ENCODE data around the gene MINDY4B. TPM values are rescaled to one million over a fixed set of nuclear protein-coding genes. Genes with fewer than 3 reads are reported as not detected.

MINDY4B gene
- polyA plus RNA-seq, 1 of the 3 experiments (the other 2 are of a cell fraction), result not detected

DNA sequence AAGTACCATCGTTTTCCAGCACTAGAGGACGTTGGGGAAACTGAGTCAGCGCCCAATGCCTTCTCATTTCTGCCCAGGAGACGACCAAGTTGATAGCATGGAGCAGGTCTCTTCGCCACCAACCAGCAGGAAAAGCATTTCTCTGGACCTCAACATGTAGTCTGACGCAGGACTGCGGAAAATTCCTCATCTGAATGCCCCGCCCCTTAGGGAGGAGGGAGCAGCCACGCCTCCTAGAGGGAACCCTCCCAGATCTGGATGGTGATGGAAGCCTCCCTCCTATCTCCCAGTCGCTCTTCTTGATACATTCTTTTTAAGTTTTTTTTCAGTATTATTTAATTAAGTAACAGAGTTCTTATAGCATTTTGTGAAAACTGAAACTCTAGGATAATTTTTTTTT is 17.4 kb upstream of the MINDY4B start:
- Histone ChIP-seq H3K79me2 (ENCODE audit: insufficient read depth) (no peaks in the 10 kb centered on the region), H3F3A (replicated peaks; ENCODE audit: insufficient read depth) (no peaks in the 10 kb centered on the region), H3K9me2 (no peaks in the 10 kb centered on the region), H3K9me3 (no peaks in the 10 kb centered on the region), H2AFZ (ENCODE audit: low read depth) (no peak overlapping the region), H3K4me3 (ENCODE audit: low read depth in 2 of 2, low read length in 1 of 2) (no peak overlapping the region), H3K9ac (no peak overlapping the region), H3K4me1 (ENCODE audit: control insufficient read depth in 1 of 2, insufficient read depth in 2 of 2, low read depth in 1 of 2, low read length in 1 of 2) (no peaks in the 10 kb centered on the region; a peak in 1 of 4 replicates), H3K36me3 (replicated peaks in 1 of 2; ENCODE audit: control insufficient read depth in 1 of 2, insufficient read depth in 2 of 2, low read length in 1 of 2) (no peaks in the 10 kb centered on the region), H4K20me1 (ENCODE audit: insufficient read depth) (no peaks in the 10 kb centered on the region), H3K27ac (ENCODE audit: low read depth in 2 of 2, low read length in 1 of 2) (no peak overlapping the region), H3K27me3 (ENCODE audit: insufficient read depth) (peaks cover 21% of the 10 kb centered on the region; the same call in 1 of the 2 replicates), H3K4me2 (no peak overlapping the region)
- ChIA-PET CTCF (no interaction called here), POLR2A (no interaction called here)
- WGBS (ENCODE audit: low lambda C conversion rate), result 0% methylated on average over 10 of the region's 10 CpGs
- TF ChIP-seq FOXJ3 (CRISPR knock-in tag; IDR thresholded peaks at IDR 0.05) (no peak), FOSL2 (IDR thresholded peaks at IDR 0.05; ENCODE audit: borderline replicate concordance, low read depth) (no peak), TEAD4 (IDR thresholded peaks at IDR 0.05; ENCODE audit: borderline replicate concordance, insufficient read depth) (no peak), GATA2 (CRISPR knock-in tag; IDR thresholded peaks at IDR 0.05) (no peak), RXRA (IDR thresholded peaks at IDR 0.05; ENCODE audit: borderline replicate concordance, low read depth) (no peak), MEF2A (IDR thresholded peaks at IDR 0.05; ENCODE audit: borderline replicate concordance, low read depth) (no peak), SMC3 (IDR thresholded peaks at IDR 0.05; ENCODE audit: low read depth, low read length) (no peak), ELF1 (IDR thresholded peaks at IDR 0.05) (no peak), JUND (IDR thresholded peaks at IDR 0.05) (no peak), FOXM1 (IDR thresholded peaks at IDR 0.05; ENCODE audit: low read depth) (no peak)
- TF ChIP-seq, protein P1, sequence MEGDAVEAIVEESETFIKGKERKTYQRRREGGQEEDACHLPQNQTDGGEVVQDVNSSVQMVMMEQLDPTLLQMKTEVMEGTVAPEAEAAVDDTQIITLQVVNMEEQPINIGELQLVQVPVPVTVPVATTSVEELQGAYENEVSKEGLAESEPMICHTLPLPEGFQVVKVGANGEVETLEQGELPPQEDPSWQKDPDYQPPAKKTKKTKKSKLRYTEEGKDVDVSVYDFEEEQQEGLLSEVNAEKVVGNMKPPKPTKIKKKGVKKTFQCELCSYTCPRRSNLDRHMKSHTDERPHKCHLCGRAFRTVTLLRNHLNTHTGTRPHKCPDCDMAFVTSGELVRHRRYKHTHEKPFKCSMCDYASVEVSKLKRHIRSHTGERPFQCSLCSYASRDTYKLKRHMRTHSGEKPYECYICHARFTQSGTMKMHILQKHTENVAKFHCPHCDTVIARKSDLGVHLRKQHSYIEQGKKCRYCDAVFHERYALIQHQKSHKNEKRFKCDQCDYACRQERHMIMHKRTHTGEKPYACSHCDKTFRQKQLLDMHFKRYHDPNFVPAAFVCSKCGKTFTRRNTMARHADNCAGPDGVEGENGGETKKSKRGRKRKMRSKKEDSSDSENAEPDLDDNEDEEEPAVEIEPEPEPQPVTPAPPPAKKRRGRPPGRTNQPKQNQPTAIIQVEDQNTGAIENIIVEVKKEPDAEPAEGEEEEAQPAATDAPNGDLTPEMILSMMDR (IDR thresholded peaks at IDR 0.05), result no peak
- TF ChIP-seq, protein P2, sequence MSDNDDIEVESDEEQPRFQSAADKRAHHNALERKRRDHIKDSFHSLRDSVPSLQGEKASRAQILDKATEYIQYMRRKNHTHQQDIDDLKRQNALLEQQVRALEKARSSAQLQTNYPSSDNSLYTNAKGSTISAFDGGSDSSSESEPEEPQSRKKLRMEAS (IDR thresholded peaks at IDR 0.05; ENCODE audit: low read depth), result no peak
- DNase-seq, result peak; percentile 44

DNA sequence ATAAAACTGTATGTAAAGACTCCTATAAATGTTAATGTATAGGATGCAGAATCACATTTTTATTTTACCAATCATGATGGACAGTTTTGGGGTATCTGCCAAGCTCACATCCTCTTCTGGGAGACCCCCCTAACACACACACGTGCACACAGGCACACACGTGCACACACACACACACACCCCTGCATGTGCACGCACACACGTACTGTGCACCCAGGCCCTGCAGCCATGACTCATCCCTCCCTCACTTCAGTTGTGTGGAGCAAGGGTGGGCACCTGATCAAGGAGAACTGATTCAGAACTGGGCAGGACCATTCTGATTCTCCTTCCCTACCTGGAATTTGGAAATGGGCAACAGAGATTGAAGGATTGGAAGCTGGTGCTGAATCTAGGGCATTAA is 16.0 kb upstream of the MINDY4B start:
- no peaks in the 10 kb centered on the region; a peak in 1 of 4 replicates for H3K4me1 ChIP-seq (ENCODE audit: control insufficient read depth in 1 of 2, insufficient read depth in 2 of 2, low read depth in 1 of 2, low read length in 1 of 2)

More for the DNA sequence above, 16.0 kb upstream of the MINDY4B start:
- Histone ChIP-seq H3K9me3 (no peaks in the 10 kb centered on the region), H3K9ac (no peak overlapping the region), H3F3A (replicated peaks; ENCODE audit: insufficient read depth) (no peaks in the 10 kb centered on the region), H3K27ac (ENCODE audit: low read depth in 2 of 2, low read length in 1 of 2) (no peak overlapping the region), H3K4me2 (no peak overlapping the region), H3K79me2 (ENCODE audit: insufficient read depth) (no peaks in the 10 kb centered on the region), H3K9me2 (no peaks in the 10 kb centered on the region), H2AFZ (ENCODE audit: low read depth) (no peak overlapping the region), H3K36me3 (replicated peaks in 1 of 2; ENCODE audit: control insufficient read depth in 1 of 2, insufficient read depth in 2 of 2, low read length in 1 of 2) (no peaks in the 10 kb centered on the region), H3K27me3 (ENCODE audit: insufficient read depth) (peaks cover 21% of the 10 kb centered on the region; the same call in 1 of the 2 replicates), H4K20me1 (ENCODE audit: insufficient read depth) (no peaks in the 10 kb centered on the region), H3K4me3 (ENCODE audit: low read depth in 2 of 2, low read length in 1 of 2) (no peak overlapping the region)
- TF ChIP-seq CHD2 (IDR thresholded peaks at IDR 0.05; ENCODE audit: low read length, partially characterized antibody) (no peak), SMC3 (IDR thresholded peaks at IDR 0.05; ENCODE audit: low read depth, low read length) (no peak), NRF1 (IDR thresholded peaks at IDR 0.05; ENCODE audit: low read depth, low read length) (no peak), GABPA (IDR thresholded peaks at IDR 0.05; ENCODE audit: low read depth) (no peak), FOXJ3 (CRISPR knock-in tag; IDR thresholded peaks at IDR 0.05) (no peak), RCOR1 (IDR thresholded peaks at IDR 0.05; ENCODE audit: low read length) (no peak), MEF2A (IDR thresholded peaks at IDR 0.05; ENCODE audit: borderline replicate concordance, low read depth) (no peak), SIN3A (IDR thresholded peaks at IDR 0.05; ENCODE audit: borderline replicate concordance, low read depth, low read length) (no peak), POLR2AphosphoS5 (IDR thresholded peaks at IDR 0.05; ENCODE audit: low read depth, low read length) (no peak), TCF12 (IDR thresholded peaks at IDR 0.05) (no peak), NFIC (IDR thresholded peaks at IDR 0.05; ENCODE audit: borderline replicate concordance) (no peak), RFX5 (IDR thresholded peaks at IDR 0.05; ENCODE audit: low read length) (no peak)
- TF ChIP-seq, protein P3, sequence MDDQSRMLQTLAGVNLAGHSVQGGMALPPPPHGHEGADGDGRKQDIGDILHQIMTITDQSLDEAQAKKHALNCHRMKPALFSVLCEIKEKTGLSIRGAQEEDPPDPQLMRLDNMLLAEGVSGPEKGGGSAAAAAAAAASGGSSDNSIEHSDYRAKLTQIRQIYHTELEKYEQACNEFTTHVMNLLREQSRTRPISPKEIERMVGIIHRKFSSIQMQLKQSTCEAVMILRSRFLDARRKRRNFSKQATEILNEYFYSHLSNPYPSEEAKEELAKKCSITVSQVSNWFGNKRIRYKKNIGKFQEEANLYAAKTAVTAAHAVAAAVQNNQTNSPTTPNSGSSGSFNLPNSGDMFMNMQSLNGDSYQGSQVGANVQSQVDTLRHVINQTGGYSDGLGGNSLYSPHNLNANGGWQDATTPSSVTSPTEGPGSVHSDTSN (IDR thresholded peaks at IDR 0.05), result no peak
- TF ChIP-seq, protein P4, sequence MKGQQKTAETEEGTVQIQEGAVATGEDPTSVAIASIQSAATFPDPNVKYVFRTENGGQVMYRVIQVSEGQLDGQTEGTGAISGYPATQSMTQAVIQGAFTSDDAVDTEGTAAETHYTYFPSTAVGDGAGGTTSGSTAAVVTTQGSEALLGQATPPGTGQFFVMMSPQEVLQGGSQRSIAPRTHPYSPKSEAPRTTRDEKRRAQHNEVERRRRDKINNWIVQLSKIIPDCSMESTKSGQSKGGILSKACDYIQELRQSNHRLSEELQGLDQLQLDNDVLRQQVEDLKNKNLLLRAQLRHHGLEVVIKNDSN (IDR thresholded peaks at IDR 0.05; ENCODE audit: borderline replicate concordance, low read depth), result no peak
- TF ChIP-seq, protein P5, sequence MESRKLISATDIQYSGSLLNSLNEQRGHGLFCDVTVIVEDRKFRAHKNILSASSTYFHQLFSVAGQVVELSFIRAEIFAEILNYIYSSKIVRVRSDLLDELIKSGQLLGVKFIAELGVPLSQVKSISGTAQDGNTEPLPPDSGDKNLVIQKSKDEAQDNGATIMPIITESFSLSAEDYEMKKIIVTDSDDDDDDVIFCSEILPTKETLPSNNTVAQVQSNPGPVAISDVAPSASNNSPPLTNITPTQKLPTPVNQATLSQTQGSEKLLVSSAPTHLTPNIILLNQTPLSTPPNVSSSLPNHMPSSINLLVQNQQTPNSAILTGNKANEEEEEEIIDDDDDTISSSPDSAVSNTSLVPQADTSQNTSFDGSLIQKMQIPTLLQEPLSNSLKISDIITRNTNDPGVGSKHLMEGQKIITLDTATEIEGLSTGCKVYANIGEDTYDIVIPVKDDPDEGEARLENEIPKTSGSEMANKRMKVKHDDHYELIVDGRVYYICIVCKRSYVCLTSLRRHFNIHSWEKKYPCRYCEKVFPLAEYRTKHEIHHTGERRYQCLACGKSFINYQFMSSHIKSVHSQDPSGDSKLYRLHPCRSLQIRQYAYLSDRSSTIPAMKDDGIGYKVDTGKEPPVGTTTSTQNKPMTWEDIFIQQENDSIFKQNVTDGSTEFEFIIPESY (IDR thresholded peaks at IDR 0.05; ENCODE audit: borderline replicate concordance, low read depth), result no peak
- CTCF ChIA-PET, result no interaction called here
- no peak for DNase-seq
- POLR2A ChIA-PET, result no interaction called here
- WGBS (ENCODE audit: low lambda C conversion rate), result 25% methylated on average over 4 of the region's 4 CpGs

All from SK-N-SH (cell line).